CD14-positive monocyte (primary cell): ENCODE measurements around the gene PHF21B. TPM values are rescaled to one million over a fixed set of nuclear protein-coding genes. Genes with fewer than 3 reads are reported as not detected.

Experiments used
- DNase-seq, 3 donors: peaks; one replicate each; pipeline ENCODE4 v3.0.0-alpha.2; 2011 to 2022
- H2AFZ ChIP-seq: 2 replicates; pipeline ENCODE4 v1.6.0; 2012; ENCODE audit warnings: mild to moderate bottlenecking, low read depth, low read length, inconsistent platforms; ENCODE audit not compliant: insufficient read depth, poor library complexity, severe bottlenecking
- H3K27ac ChIP-seq, 2 donors: 1 replicate in 1 of 2; 2 replicates in 1 of 2; pipeline ENCODE4 v1.5.1; 2012 to 2013; ENCODE audit warnings: low read length in 2 of 2, control low read depth in 1 of 2, inconsistent platforms in 1 of 2, low read depth in 1 of 2, mild to moderate bottlenecking in 1 of 2
- H3K27me3 ChIP-seq, 2 donors: one replicate each; pipeline versions ENCODE4 v1.6.0 to v1.6.1; 2011 to 2013; ENCODE audit warnings: low read length in 2 of 2; ENCODE audit not compliant: control insufficient read depth in 2 of 2, insufficient read depth in 2 of 2
- H3K36me3 ChIP-seq, 2 donors: replicated peaks in 1 of 2; 1 replicate in 1 of 2; 2 replicates in 1 of 2; pipeline versions ENCODE4 v1.5.1 to v1.6.1; 2012 to 2013; ENCODE audit warnings: low read length in 2 of 2, control low read depth in 1 of 2, inconsistent platforms in 1 of 2, mild to moderate bottlenecking in 1 of 2; ENCODE audit not compliant: insufficient read depth in 2 of 2, control insufficient read depth in 1 of 2
- H3K4me1 ChIP-seq, 2 donors: 1 replicate in 1 of 2; 2 replicates in 1 of 2; pipeline versions ENCODE4 v1.5.1 to v1.6.1; 2012 to 2013; ENCODE audit warnings: low read length in 2 of 2, control low read depth in 1 of 2, inconsistent platforms in 1 of 2, mild to moderate bottlenecking in 1 of 2, moderate library complexity in 1 of 2; ENCODE audit not compliant: insufficient read depth in 2 of 2, control insufficient read depth in 1 of 2
- H3K4me2 ChIP-seq: replicated peaks from 2 replicates; pipeline ENCODE3; 2012; ENCODE audit warnings: low read length, moderate library complexity, mild to moderate bottlenecking; ENCODE audit not compliant: poor library complexity, severe bottlenecking; ENCODE audit errors: extremely low read depth
- H3K4me3 ChIP-seq, 3 experiments: fragments of 200-600 bp in 1 of 3; sonication (generic) in 1 of 3; replicated peaks in 1 of 3; 1 replicate in 2 of 3; 2 replicates in 1 of 3; pipeline ENCODE4 v1.5.1; 2011 to 2013; ENCODE audit warnings: low read length in 3 of 3, mild to moderate bottlenecking in 3 of 3, control low read depth in 2 of 3, low read depth in 2 of 3, inconsistent platforms in 1 of 3, moderate library complexity in 1 of 3
- H3K79me2 ChIP-seq: 2 replicates; pipeline ENCODE4 v1.6.0; 2012; ENCODE audit warnings: mild to moderate bottlenecking, control low read depth, inconsistent platforms, low read length, moderate library complexity; ENCODE audit not compliant: insufficient read depth
- H3K9ac ChIP-seq: 2 replicates; pipeline ENCODE4 v1.6.0; 2017; ENCODE audit warnings: low read length, mild to moderate bottlenecking; ENCODE audit not compliant: insufficient read depth, poor library complexity, severe bottlenecking
- H3K9me3 ChIP-seq, 2 donors: replicated peaks in 1 of 2; 1 replicate in 1 of 2; 2 replicates in 1 of 2; pipeline versions ENCODE4 v1.5.1 to v1.6.1; 2012 to 2013; ENCODE audit warnings: low read length in 2 of 2, control low read depth in 1 of 2; ENCODE audit not compliant: control insufficient read depth in 1 of 2, insufficient read depth in 1 of 2
- H4K20me1 ChIP-seq: 2 replicates; pipeline ENCODE4 v1.6.0; 2012; ENCODE audit warnings: mild to moderate bottlenecking, low read length, control low read depth, moderate library complexity; ENCODE audit not compliant: insufficient read depth
- H3K27ac Mint-ChIP-seq, 7 donors: one replicate each; pipeline ENCODE4 v1.8.0; 2020; ENCODE audit warnings: mild to moderate bottlenecking in 7 of 7, mixed read lengths in 7 of 7, moderate library complexity in 6 of 7, inconsistent platforms in 2 of 7
- H3K27me3 Mint-ChIP-seq, 3 donors: one replicate each; pipeline ENCODE4 v1.8.0; 2021 to 2022; ENCODE audit warnings: low read depth in 3 of 3, mild to moderate bottlenecking in 3 of 3, mixed read lengths in 3 of 3, moderate library complexity in 3 of 3, inconsistent platforms in 1 of 3
- H3K36me3 Mint-ChIP-seq, 2 donors: one replicate each; pipeline ENCODE4 v1.8.0; 2020; ENCODE audit warnings: mixed read lengths in 2 of 2, inconsistent platforms in 1 of 2, mild to moderate bottlenecking in 1 of 2
- H3K4me1 Mint-ChIP-seq: one replicate; pipeline ENCODE4 v1.8.0; 2020; ENCODE audit warnings: mild to moderate bottlenecking, mixed read lengths
- H3K4me3 Mint-ChIP-seq, 2 donors: one replicate each; pipeline ENCODE4 v1.8.0; 2020; ENCODE audit warnings: mild to moderate bottlenecking in 2 of 2, mixed read lengths in 2 of 2, moderate library complexity in 1 of 2
- H3K9me3 Mint-ChIP-seq, 7 donors: one replicate each; pipeline ENCODE4 v1.8.0; 2020 to 2022; ENCODE audit warnings: mixed read lengths in 7 of 7, mild to moderate bottlenecking in 6 of 7, moderate library complexity in 6 of 7, inconsistent platforms in 2 of 7
- CTCF ChIP-seq: fragments of 200-600 bp; IDR thresholded peaks from one replicate; pipeline ENCODE4 v1.8.0; 2022; ENCODE audit warnings: antibody characterized with exemption, mild to moderate bottlenecking
- whole genome bisulfite sequencing: methylation state at CpG from one replicate; pipeline ENCODE4 v1.1.5; 2013; ENCODE audit warnings: missing lambda C conversion rate; ENCODE audit not compliant: insufficient coverage; 5-methylcytosine and 5-hydroxymethylcytosine counted together
- intact Hi-C, 2 donors: fragments of 100-400 bp; cut with micrococcal nuclease; formaldehyde crosslinking; loops; one replicate each; pipeline versions ENCODE4 v1.15.0 to v1.15.1; 2023
- polyA plus RNA-seq, 3 donors: library from polyadenylated mRNA; depleted of rRNA in 1 of 3; unstranded in 2 of 3; stranded (reverse) in 1 of 3; fragments of 300-500 nt in 2 of 3; fragments of >200 nt in 1 of 3; fragmentation: Illumina TruSeq in 2 of 3; gene quantifications; 1 replicate in 2 of 3; 2 replicates in 1 of 3; pipeline ENCODE4 v1.2.3, GENCODE V29; 2012 to 2021

PHF21B gene
- polyA plus RNA-seq, 3 donors: not detected

- no peaks in the 10 kb centered on the region for H3K36me3 ChIP-seq
- no peaks in the 10 kb centered on the region for H3K9me3 ChIP-seq
- Mint-ChIP-seq H3K4me1 (no peaks in the 10 kb centered on the region), H3K4me3 (no peak overlapping the region), H3K9me3 (peaks cover 0 to 1% (median 0%) of the 10 kb centered on the region in 7 donors), H3K27ac (no peak overlapping the region), H3K36me3 (no peaks in the 10 kb centered on the region), H3K27me3 (peaks cover 0 to 2% (median 1%) of the 10 kb centered on the region in 3 donors)
- H3K9ac ChIP-seq: no peak overlapping the region
- intact Hi-C loops: no loop called here
- H3K27ac ChIP-seq: no peak overlapping the region
- no peak overlapping the region for H3K4me3 ChIP-seq
- no peak overlapping the region for H2AFZ ChIP-seq
- WGBS: 91% methylated on average over 8 of the region's 11 CpGs
- H3K79me2 ChIP-seq: no peaks in the 10 kb centered on the region
- H3K4me1 ChIP-seq: no peaks in the 10 kb centered on the region
- no peak for DNase-seq
- H3K27me3 ChIP-seq: no peaks in the 10 kb centered on the region
- H3K4me2 ChIP-seq: no peak overlapping the region
- no peaks in the 10 kb centered on the region for H4K20me1 ChIP-seq
- no peak for TF ChIP-seq CTCF
Observed at GRCh38 chr22:44891791-44892190, 118.0 kb downstream of the PHF21B start.

GRCh38 chr22:44891293-44891747 is 118.5 kb downstream of the PHF21B start:
- Histone ChIP-seq H3K36me3 (no peaks in the 10 kb centered on the region), H3K27ac (no peak overlapping the region), H3K4me1 (no peaks in the 10 kb centered on the region), H3K79me2 (no peaks in the 10 kb centered on the region), H2AFZ (no peak overlapping the region), H4K20me1 (no peaks in the 10 kb centered on the region), H3K9me3 (no peaks in the 10 kb centered on the region), H3K4me2 (no peak overlapping the region), H3K4me3 (no peak overlapping the region), H3K27me3 (no peaks in the 10 kb centered on the region), H3K9ac (no peak overlapping the region)
- DNase-seq: no peak
- Mint-ChIP-seq H3K4me3 (no peak overlapping the region), H3K27me3 (peaks cover 0 to 2% (median 1%) of the 10 kb centered on the region in 3 donors), H3K27ac (no peak overlapping the region), H3K36me3 (no peaks in the 10 kb centered on the region), H3K9me3 (no peaks in the 10 kb centered on the region), H3K4me1 (no peaks in the 10 kb centered on the region)
- intact Hi-C loops: no loop called here
- WGBS: 96% methylated on average over 4 of the region's 11 CpGs
- no peak for TF ChIP-seq CTCF
